AG20443 (cell line): ENCODE data around the gene ZNF778.

Source experiments
- DNase-seq: peaks from one replicate; pipeline ENCODE4 v3.0.0; 2012; ENCODE audit warnings: low spot score, mixed read lengths

The ZNF778 gene

DNA sequence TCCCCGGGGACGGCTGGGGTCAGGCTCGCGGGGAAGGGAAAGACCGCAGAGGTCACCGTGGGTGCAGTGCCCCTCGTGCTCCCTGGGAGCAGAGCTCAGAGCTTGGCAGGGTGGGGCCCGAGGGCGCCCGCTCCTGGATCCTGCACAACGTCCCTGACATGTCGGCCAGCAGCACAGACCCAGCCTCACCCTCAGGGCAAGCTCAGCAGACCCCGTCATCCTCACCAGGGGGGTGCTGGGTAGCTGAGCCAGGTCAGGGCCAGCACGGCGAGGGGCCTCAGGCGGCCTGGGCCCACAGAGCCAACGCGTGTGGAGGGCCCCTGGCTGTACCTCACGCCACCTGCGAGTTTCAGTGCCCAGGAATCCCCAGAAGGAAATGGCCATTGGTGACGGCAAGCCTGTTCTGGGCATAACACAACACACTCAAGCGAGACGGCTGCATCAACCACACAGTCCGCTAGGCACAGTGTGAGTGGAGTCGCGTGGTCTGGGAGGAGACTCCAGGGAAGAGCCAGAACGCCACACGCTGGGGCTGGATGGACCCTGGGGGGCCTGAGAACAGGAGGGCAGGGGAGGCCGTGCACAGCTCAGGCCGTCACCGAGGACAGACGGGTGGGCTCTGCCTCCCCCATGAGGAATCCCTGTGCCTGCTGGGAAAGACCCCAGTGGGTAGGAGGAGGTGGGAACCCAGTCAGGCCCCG is 60.3 kb downstream of the ZNF778 start:
- DNase-seq, result no peak

DNA sequence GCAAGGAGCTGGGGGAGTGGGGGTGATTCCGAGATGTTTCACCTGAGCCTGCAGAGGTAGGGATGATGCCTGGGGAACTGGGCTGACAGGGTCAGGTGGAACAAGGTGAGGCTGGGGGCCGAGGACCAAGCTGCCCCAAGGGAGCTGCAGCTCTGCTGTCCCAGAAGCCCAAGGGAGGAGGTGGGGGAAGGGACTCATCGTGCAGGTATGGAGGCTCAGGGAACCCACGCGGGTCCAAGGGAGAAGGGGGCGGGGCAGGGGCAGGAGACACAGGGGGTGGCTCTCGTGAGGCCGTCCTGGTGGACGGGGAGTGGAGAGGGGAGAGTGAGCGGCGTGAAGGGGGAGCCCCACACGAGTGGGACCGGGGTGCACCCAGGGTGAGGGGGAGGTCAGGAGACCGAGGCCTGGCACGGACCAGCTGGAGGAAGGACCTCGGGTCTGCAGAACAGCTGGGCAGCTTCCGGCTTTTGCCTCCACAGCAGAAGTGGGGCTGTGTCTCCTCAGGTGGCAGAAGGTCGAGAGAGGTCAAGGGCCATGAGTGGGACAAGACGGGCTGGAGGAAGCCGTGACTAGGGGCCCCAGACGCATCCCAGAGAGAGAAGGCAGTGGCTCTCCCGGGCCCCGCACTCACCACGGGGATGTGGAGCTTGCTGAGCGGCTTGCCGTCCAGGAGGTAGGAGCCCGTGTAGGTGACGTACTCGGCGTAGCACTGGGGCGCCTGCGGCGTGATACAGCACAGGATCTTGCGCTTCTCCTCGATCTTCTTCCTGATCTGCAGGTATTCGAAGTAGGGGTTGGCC is 61.1 kb downstream of the ZNF778 start:
- no peak for DNase-seq

DNA sequence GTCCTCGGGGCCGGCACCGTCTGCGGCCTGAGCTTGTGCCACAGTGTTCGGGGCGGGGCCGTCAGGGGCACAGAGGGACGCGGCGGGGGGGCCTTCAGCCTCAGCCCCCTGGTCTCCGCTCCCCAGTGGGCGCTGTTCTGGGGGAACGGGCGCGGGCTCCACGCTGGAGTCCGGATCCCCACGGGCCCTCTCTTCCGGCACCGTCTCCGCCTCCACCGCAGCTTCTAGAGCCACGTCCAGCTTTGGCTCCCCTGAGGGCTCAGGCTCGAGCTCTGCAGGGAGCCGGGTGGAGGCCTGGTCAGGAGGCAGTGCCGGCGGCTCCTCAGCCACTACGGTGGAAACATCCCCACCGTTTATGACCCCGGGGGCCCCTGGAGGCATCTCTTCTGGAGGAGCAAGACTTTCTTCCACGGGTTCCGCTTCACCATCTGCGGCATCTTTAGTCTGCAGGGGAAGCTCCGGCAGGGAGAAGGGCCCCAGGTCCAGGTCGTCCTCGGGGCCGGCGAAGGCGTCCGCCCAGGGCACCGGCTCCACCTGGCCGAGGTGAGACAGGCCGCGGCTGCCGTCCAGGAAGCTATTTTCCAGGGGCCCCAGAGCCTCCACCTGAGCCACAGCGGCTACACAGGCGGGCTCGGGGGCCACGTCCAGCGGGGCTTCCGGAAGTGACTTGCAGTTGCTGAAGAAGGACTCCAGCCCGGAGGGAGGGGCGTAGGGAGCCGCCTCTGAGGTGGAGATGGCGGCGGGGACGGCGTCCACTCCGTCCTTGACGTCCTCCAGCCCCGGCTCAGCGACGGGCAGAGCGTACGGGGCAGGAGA is 62.4 kb downstream of the ZNF778 start:
- DNase-seq, result no peak

GRCh38 chr16:89280546-89281188 is 63.2 kb downstream of the ZNF778 start:
- DNase-seq, result no peak

GRCh38 chr16:89281189-89281577 is 63.7 kb downstream of the ZNF778 start:
- DNase-seq, result no peak

DNA sequence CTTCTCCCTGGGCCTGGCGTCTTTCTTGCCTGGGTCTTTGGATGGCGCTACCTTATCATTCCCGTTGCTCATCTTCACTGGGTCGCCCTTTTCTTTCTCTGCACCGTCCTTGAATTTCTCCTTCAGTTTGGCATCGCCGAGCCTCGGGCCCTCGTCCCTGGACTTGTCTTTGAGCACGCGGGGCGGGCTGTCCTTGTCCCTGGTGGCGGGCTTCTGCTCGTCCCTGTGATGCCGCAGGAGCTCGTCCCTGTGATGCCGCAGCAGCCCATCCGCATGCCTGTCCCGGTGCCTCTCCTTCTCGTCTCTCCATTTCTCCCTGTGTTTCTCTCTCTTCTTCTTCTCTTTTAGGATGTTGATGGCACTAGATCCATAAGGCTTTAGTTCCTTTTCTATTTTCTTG is 64.3 kb downstream of the ZNF778 start:
- DNase-seq, result no peak

- DNase-seq, result no peak
Measured at GRCh38 chr16:89282523-89282922, 65.0 kb downstream of the ZNF778 start.

- DNase-seq, result no peak
Measured at GRCh38 chr16:89283449-89283848, 65.9 kb downstream of the ZNF778 start.

GRCh38 chr16:89285381-89285780 is 67.9 kb downstream of the ZNF778 start:
- DNase-seq, result no peak

DNA sequence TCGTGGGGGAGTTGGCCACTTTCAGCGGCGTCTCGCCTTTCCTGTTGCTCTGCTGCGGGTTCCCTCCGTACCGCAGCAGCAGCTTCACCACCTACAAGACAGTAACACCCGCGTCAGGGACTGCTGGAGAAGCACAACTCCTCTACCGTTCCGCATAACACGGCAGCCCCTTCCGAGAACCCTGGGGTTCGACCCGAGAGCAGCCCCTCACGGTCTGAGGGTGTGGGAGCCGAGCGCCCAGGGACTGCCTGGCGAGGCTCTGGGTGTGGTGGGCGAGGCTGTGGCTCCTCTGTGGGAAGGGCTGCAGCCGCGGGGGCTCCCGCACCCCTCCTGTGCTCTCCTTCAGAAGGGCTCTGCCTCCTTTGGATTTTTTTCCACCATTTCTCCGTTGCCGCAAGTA is 68.6 kb downstream of the ZNF778 start:
- no peak for DNase-seq
